Gastrocnemius medialis (tissue), 4 donors: ENCODE measurements around the gene ZBTB47.

Experiments used
- POLR2A ChIP-seq, 2 donors: fragments of 450-650 bp; IDR thresholded peaks; one replicate each; pipeline ENCODE4 v1.6.1; 2017; ENCODE audit warnings: antibody characterized with exemption in 2 of 2, mild to moderate bottlenecking in 2 of 2, moderate library complexity in 2 of 2
- TF ChIP-seq, protein P1 (sequence below), 5 experiments: fragments of 450-650 bp in 3 of 5; fragments of 200-600 bp in 2 of 5; sonication (generic) in 2 of 5; IDR thresholded peaks in 4 of 5; conservative IDR thresholded peaks in 1 of 5; 1 replicate in 4 of 5; 2 replicates in 1 of 5; pipeline ENCODE4 v1.5.1; 2016 to 2019; ENCODE audit warnings: antibody characterized with exemption in 5 of 5, mild to moderate bottlenecking in 3 of 5, moderate library complexity in 3 of 5

DNA sequence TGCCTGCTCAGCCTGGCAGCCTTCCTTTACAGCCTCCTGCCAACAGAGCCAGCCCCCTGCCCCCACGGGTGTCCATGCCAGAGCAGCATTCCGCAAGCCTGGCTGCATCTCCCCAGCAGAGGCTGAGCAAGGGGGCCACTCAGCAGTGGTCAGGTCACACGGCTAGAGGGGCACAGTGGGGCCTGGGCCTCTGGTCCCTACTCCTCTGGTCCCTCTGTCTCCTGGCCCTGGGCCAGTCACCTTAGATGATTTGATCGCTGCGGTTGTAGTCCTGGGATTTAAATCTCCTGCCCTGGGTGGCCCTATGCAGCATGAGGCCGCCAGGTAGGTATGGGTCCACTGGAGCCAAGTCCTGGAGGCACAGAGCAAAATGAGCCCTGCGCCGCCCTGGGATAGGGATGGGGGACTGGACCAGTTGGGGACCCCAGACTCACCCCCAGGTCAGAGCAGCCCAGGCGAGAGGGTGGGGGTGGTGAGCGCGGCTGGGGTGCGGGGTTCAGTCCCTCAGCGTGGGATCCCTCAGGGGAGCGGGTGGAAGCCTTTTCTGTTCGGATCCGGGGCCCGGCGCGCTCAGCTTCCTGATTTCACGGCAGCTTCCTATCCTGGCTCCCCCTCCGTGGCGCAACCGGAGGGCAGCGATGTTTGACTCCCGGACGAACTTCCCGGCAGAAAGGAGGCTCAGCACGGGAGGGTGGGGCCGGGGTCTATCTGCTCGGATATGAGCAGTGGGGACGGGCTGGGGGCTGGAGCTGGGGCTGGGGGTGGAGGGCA is at the start of gene ZBTB47:
- TF ChIP-seq, protein P1, sequence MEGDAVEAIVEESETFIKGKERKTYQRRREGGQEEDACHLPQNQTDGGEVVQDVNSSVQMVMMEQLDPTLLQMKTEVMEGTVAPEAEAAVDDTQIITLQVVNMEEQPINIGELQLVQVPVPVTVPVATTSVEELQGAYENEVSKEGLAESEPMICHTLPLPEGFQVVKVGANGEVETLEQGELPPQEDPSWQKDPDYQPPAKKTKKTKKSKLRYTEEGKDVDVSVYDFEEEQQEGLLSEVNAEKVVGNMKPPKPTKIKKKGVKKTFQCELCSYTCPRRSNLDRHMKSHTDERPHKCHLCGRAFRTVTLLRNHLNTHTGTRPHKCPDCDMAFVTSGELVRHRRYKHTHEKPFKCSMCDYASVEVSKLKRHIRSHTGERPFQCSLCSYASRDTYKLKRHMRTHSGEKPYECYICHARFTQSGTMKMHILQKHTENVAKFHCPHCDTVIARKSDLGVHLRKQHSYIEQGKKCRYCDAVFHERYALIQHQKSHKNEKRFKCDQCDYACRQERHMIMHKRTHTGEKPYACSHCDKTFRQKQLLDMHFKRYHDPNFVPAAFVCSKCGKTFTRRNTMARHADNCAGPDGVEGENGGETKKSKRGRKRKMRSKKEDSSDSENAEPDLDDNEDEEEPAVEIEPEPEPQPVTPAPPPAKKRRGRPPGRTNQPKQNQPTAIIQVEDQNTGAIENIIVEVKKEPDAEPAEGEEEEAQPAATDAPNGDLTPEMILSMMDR (IDR thresholded peaks at IDR 0.05 in 4 of 5, conservative IDR thresholded peaks at IDR 0.05 in 1 of 5): no peak
- no peak for TF ChIP-seq POLR2A (IDR thresholded peaks at IDR 0.05)
